GM18499 (cell line): ENCODE measurements around the gene LGALS14.
"Not testable (repeated sequence)": the region's sequence is repeated elsewhere in the genome, so short reads cannot be mapped to it uniquely, and the experiment has no call there.

Experiments
- ATAC-seq: cut with Tn5 transposase; IDR thresholded peaks from one replicate; pipeline ENCODE4 v1.9.1; 2021; ENCODE audit warnings: moderate number of reproducible peaks; ENCODE audit not compliant: insufficient read depth, unreplicated experiment

The LGALS14 gene

DNA sequence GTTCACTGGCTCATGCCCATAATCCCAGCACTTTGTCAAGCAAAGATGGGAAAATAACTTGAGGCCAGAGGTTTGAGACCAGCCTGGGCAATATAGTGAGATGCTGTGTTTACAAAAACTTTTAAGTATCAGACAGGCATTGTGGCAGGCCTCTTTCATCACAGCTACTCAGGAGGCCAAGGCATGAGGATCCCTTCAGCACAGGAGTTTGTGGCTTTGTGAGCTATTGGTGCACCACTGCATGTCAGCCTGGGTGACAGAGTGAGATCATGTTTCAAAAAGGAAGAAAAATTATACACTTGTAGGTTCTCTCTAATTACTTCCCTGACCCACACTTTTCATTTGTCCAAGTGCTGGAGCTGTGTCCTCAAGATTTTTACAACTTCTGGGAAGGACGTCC lies 11.5 kb upstream of the LGALS14 start:
- no peak for ATAC-seq

DNA sequence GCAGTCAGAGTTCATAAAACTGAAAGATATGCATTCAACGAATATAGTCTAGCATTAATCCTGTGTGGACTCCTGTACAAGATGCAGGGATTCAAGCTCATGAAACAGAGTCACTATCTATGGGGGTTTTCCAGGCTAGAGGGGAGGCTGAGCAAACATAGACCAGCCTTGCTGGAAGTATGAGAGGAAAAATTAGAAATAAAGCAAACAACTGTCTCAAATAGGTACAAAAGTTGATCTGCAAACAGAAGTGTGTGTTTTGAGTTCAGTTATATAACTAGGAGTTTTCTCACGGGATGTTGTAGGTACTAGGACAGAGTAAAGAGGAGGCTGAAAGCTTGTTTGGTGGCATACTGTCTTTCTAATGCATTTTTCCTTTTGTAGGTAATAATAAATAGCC lies 8.5 kb upstream of the LGALS14 start:
- ATAC-seq, result no peak

DNA sequence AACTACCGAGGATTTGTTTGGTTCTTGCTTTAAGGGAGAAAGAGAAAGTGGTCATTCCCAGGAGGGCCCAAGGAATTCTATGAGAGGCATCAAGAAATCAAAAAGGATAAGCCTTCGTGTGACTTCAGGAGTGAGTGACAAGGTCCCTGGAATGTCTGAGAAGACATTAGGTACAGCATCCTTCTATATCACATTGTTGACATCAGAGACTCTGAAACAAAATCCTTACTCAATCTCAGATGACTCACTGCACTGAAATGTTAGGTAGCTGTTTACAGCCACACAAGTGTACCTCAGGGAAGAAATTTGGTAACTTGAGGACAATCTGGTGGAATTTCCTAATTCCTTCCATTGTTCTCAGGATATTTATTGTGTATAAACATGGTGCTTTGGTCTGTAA lies 7.9 kb upstream of the LGALS14 start:
- no peak for ATAC-seq

DNA sequence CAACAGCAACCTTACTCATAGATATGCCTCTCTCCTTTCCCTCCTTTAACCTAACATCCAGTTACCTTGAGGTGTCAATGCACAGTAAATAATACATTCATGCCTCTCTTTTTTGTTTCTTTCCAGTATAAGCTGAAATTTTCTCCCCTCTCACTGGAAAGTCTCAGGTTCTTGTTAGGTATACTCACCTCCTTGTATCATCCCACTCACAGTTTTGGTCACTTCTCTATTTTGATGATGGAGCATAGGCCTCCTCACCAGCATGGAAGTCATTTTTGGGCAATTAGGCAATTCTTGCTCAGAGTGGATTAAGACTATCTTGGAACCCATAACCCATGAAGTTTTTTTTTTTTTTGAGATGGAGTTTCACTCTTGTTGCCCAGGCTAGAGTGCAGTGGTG lies 5.7 kb upstream of the LGALS14 start:
- no peak for ATAC-seq

DNA sequence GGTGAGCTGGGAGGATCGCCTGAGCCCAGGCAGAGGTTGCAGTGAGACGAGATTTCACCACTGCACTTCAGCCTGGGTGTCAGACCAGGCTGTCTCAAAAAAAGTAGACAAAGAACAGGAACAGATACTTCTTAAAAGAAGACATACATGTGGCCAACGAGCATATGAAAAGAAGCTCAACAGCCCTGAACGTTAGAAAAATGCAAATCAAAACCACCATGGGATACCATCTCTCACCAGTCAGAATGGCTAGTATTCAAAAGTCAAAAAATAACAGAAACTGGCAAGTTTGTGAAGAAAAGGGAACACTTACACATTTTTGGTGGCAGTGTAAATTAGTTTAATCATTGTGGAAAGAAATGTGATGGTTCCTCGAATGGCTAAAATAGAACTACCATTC lies 3.0 kb upstream of the LGALS14 start:
- no peak for ATAC-seq

DNA sequence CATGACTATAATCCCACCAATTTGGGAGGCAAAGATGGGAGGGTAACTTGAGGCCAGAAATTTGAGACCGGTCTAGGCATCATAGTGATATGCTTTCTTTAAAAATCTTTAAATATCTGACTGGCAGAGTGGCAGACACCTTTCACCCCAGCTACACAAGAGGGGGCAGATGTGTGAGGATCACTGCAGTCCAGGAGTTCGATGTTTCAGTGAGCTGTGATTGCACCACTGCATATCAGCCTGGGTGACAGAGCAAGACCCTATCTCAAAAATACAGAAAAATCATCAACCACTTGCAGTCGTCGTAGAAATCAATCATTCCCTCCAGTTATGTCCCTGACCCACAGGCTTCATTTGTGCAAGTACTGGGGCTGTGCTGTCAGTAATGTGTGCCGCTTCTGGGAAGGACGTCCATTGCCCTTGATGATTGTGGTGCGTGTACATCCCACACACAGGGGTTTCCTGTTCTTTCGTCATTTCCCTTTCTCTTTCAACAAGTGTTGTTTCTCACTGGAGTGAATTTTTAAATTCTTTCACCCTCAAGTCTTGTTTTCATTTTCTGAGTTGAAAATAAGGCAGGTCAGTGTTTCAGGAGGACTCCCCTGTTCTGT lies 1.4 kb downstream of the LGALS14 start:
- ATAC-seq, result no peak

DNA sequence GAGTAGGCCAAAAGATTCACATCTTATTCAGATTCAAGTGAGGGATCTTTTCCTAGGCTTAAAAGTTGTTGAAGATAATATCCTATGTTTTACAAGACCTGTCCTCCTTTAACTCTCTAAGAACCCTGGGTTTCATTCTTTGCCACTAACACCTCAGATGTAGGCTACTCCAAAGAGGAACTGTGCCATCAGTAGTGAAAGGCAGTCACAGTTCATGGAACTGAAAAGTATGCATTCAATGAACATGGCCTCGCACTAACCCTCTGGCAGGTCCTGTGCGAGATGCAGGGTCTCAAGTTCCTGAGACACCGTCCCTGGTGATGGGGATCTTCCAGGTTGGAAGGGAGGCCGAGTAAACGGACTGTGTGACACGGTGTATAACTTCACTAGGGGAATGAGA lies 4.3 kb downstream of the LGALS14 start:
- ATAC-seq, result peak; percentile 49

DNA sequence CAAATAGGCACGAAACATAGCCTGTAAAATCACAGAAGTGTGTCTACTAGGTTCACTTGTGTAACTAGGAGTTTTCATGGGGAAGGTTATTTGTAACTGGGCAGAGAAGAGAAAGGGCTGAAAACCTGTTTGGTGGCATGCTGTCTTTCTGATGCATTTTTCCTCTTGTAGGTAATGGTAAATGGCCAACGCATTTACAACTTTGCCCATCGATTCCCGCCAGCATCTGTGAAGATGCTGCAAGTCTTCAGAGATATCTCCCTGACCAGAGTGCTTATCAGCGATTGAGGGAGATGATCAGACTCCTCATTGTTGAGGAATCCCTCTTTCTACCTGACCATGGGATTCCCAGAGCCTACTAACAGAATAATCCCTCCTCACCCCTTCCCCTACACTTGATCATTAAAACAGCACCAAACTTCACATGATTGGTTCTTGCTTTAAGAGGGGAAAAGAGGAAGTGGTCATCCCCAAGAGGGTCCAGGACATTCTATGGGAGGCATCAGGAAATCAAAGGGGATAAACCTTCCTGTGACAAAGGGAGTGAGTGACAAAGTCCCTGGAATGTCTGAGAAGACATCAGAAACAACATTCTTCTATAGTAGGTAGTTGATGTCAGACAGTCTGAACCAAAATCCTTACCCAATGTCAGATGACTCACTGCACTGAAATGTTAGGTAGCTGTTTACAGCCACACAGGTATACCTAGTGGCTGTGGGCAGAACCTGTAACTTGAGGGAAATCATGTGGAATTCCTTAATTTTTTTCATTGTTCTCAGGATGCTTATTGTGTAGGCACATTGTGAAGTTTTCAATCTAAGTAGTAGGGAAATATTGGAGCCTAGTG lies 5.0 kb downstream of the LGALS14 start:
- peak; percentile 9 for ATAC-seq

DNA sequence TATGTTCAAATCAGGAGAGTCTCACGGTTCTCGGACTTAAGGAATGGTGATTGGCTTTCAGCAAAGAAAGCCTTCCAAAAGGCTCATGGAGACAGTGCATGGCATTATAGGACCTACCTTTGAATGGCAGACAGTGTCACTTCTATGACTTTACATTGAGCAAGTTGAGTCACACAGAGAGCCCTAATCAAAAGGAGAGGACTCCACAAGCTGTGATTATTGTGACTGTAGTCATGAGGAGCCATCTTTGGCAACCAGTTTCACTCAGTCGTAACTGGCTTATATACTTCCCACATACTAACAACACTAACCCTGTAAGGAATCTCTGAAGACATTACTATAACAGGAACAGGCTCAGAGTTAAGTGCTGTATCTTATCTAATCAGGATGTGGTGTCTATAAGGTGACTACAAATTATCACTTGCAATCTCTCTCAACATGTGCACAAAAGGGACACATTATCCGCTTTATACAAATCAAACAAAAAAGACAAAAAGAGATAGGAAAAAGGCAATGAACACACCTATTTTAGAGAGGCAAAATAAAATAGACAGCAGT lies 6.1 kb downstream of the LGALS14 start:
- ATAC-seq, result no peak

DNA sequence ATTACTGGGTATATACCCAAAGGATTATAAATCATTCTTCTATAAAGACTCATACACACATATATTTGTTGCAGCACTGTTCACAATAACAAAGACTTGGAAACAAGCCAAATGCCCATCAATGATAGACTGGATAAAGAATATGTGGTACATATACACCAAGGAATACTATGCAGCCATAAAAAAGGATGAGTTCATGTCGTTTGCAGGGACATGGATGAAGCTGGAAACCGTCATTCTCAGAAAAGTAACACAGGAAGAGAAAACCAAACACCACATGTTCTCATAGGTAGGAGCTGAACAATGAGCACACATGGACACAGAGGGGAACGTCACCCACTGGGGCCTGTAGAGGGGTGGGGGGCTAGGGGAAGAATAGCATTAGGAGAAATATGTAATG lies 15.9 kb downstream of the LGALS14 start:
- ATAC-seq, result not testable (repeated sequence)

DNA sequence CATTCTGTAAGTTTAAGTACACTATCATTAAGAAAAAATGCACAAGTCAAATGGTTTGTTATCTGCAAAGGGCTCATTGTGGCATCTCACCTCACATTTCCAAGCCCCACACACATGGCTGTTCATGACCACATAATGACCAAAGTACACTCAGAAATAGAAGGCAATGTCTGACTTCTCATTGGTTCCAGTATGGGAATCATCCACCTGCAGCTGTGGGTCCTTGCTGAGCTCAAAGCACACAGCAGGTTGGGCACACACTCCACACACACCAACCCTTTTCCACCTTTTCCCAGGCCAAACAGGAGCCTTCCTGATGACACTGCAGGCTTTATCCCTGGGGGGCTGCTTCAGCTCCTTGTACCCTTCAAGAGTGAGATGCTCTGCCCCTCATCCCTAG lies 21.7 kb downstream of the LGALS14 start:
- ATAC-seq, result no peak

DNA sequence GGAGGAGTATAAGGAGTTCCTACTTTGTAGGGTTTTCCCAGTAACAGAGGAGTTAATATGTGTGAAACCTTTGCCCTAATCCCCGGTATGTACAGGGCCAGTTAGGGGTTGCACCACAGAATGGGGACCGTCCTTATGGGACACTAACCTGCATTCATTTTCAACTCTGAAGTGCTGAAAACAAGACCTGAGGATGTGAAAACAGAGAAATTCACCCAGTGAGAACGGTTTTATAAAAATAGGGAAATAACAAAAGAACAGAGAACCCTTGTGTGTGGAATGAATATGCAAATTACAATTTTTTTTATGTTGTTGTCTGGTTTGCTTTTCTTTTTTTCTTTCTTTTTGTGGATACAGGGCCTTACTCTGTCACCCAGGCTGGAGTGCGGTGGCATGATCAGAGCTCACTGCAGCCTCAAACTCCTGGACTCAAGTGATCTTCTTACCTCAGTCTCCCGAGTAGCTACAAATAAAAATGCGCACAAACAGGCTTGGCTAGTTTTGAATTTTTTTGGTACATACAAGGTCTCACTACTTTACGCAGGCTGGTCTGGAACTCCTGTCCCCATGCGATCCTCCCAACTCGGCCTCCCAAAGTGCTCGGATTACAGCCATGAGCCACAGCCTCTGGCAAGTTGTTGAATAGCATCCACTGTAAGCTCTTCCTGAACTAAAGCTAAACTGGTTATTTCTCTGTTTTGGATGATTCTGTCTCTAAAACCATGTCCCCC lies 23.0 kb downstream of the LGALS14 start:
- ATAC-seq, result no peak

DNA sequence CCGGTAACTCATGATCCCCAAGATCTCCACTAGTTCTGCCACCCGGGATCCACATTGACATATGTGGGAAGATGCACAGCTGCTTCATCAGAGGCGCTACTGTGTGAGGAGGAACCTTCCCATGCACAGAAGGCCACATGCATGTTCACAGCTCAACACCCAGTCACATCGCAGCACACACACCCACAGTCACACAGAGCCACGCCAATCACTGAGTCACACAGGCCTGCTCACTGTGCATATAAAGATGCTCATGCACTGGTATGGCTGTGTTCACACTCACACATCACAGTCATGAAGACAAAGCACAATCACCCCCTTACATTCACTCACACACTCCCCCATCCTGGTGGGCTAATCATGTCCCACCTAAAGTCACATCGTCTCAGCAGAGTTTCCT lies 23.8 kb downstream of the LGALS14 start:
- no peak for ATAC-seq

DNA sequence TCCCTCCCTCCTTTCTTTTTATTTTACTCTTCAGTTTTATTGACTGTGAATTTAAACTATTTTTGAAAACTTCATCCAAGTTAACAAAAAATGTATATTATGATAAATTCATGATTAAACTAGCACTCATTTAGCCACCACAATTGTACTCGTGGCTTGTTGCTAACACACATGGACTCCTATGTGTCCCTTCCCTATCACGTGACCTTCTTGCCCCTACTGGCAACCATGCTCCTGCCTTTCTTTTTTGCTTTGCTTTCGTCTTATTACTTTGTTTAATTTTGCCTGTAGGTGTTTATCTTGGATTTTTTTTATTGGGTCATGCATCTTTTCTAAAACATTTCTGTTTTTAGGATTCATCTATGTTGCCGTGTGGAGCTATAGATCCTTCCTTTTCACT lies 25.3 kb downstream of the LGALS14 start:
- ATAC-seq, result no peak

DNA sequence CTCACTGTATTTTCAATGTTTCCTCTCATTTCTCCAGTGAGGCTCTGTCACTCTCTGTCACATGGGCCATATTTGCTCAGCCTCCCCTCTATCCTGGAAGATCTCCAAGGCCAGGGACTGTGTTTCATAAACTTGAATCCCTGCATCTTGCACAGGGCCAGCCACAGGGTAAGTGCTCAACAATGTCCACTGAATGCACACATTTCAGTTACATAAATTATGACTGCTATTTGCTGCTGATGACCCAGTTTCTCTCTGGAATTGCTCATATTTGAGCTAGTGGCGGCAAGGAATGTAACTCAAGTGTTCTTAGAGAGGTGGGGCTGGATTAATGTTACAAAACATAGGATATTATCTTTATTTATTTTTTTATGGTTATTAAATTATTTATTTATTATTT lies 27.4 kb downstream of the LGALS14 start:
- ATAC-seq, result no peak

DNA sequence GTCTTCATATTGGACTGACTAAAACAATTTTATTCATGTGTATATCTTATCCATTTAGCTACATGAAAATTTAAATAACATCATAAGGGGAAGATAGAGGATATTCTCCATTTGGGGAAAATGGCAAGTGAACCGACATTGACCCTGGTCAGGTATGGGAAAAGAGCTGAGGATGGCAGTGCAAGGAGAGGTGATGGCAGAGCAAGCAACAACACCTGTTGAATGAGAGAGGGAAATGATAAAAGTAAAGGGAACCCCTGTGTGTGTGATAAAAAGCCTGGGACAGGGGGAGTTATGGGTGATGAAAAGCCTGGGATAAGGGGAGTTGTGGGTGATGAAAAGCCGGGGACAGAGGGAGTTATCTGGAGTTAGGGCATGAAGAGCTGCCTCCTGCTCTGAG lies 29.6 kb downstream of the LGALS14 start:
- no peak for ATAC-seq

DNA sequence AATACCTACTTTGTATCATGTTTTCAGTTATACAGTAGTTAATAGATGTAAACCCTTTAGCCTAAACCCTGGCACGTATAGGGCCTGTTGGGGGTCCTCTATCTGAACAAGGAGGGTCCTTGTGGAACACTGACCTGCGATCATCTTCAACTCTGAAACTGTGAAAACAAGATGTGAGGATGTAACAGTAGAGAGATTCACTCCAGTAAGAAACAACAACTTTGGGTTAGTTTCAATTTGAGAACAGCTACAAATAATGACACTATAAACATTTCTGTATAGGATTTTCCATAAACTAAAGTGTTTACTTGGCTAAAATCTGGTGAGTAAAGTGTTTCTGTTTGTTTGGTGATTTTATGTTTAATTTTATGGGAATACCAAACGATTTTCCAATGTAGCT lies 31.4 kb downstream of the LGALS14 start:
- no peak for ATAC-seq

DNA sequence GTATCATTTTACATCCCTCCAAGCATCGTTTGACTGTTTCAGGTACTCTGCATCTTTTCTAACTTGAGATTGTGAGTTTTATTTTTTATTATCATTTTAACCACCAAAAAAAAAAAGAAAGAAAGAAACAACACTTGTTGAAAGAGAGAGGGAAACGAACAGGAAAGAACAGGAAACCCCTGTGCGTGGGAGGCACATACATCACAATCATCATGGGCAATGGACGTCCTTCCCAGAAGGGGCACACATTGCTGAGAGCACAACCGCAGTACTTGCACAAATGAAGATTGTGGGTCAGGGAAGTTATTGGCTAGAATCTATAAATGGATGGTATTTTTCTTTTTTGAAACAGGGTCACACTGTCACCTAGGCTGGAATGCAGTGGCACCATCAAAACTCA lies 31.8 kb downstream of the LGALS14 start:
- no peak for ATAC-seq

DNA sequence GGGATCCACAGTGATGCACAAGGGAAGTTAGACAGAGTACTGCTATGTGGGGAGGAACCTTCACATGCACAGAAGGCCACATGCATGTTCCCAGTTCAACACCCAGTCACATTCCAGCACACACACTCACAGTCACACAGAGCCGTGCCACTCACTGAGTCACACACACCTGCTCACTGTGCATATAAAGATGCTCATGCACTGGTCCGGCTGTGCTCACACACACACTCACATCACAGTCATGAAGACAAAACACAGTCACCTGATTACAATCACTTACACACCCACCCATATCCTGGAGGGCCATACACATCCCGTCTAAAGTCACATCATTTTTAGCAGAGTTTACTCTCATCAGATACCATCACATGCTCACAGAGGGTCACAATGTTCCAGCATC lies 33.1 kb downstream of the LGALS14 start:
- ATAC-seq, result no peak

DNA sequence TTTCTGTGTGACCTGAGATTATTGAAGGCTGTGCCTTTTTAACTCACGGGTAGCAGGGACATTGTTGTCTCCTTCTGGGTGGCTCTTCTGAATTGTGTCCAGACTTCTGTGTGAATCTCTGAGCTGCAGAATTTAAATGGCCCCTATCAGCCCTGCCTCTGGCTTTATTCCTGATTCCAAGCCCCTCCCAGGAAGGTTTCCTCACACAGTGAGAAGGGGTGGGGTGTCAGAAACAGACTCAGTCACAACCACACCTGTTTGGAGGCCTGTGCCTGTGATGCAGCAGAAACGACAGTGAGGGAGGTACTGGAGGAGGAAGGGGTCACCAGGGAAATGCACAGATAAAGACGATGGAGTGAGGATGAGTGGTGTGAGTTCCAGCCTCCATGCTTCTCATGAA lies 33.6 kb downstream of the LGALS14 start, which contains the start of gene CLC:
CLC (minus strand) TSS at position 139 of the 400 bp plus-strand sequence; CDS start at position 62, 77 bp downstream.
- ATAC-seq, result no peak

DNA sequence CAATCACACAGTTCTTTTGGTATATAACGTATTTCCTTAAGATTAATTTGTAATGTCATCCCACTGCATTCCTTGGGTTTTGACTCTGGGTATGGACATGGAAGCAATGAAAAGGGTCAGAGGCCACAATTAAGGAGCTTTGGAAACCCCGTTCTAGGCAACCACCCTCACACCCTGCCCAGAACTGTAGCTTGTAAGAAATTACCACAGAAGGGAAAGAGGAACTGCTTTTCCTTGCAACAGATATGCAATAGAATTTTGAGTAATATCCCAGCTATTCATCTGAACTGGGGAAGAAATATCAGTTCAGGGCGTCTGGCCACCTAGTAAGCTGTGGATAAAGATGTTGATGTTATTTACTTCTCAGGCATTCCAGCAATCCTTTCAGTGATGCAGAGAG lies 34.5 kb downstream of the LGALS14 start:
- no peak for ATAC-seq
